ENCODE data around the gene DNAJC25. TPM values are rescaled to one million over a fixed set of nuclear protein-coding genes. Genes with fewer than 3 reads are reported as not detected.
"Not testable (repeated sequence)": the region's sequence is repeated elsewhere in the genome, so short reads cannot be mapped to it uniquely, and the experiment has no call there.

DNAJC25 gene
- total RNA-seq, 1 experiment from 2014 or later = 6.1 TPM

- TF ChIP-seq EZH2 (IDR thresholded peaks at IDR 0.05; ENCODE audit: borderline replicate concordance, low read depth, low read length, poor library complexity, severe bottlenecking) (no peak), CTCF (conservative IDR thresholded peaks at IDR 0.05; ENCODE audit: low read depth, low read length) (no peak)
- Histone ChIP-seq H3K4me3 (ENCODE audit: low read depth, low read length, poor library complexity, severe bottlenecking) (no peak overlapping the region), H3K27me3 (replicated peaks; ENCODE audit: insufficient read depth, low read depth, low read length, poor library complexity) (no peaks in the 10 kb centered on the region), H3K36me3 (ENCODE audit: insufficient read depth, low read length, poor library complexity, severe bottlenecking) (no peaks in the 10 kb centered on the region), H3K4me1 (ENCODE audit: insufficient read depth, low read length, poor library complexity, severe bottlenecking) (no peaks in the 10 kb centered on the region), H3K9me3 (ENCODE audit: low read depth, low read length, poor library complexity, severe bottlenecking) (no peaks in the 10 kb centered on the region), H3K27ac (ENCODE audit: low read depth, low read length, poor library complexity, severe bottlenecking) (no peak overlapping the region)
- intact Hi-C loops (cut with micrococcal nuclease; ENCODE audit: unreplicated experiment) = no loop called here
- DNase-seq (ENCODE audit: low spot score) = no peak
- no TSS peak for BruUV-seq (replicated peaks)
- CTCF ChIA-PET = interaction anchor here (0.6 kb wide), 1 partner anchor 1167 kb away, joined by 5 read pairs; no protein-coding TSS in a partner anchor
- POLR2A ChIA-PET (ENCODE audit: low non-redundant PET) = no interaction called here
Measured at GRCh38 chr9:111668026-111668573, 37.0 kb downstream of the DNAJC25 start.

DNA sequence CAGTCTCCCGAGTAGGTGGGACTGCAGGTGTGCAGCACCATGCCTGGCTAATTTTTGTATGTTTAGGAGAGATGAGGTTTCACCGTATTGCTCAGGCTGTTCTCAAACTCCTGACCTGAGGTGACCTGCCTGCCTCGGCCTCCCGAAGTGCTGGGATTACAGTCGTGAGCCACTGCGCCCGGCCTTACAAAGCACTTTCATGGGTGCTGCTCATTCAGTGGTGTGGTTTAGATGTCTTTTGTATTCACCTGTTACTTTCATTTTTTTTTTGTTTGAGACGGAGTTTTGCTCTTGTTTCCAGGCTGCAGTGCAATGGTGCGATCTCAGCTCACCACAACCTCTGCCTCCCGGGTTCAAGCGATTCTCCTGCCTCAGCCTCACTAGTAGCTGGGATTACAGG is 37.5 kb downstream of the DNAJC25 start:
- H3K4me1 ChIP-seq (ENCODE audit: insufficient read depth, low read length, poor library complexity, severe bottlenecking); POLR2A ChIA-PET (ENCODE audit: low non-redundant PET); BruUV-seq (replicated peaks); H3K27ac ChIP-seq (ENCODE audit: low read depth, low read length, poor library complexity, severe bottlenecking); DNase-seq (ENCODE audit: low spot score); H3K9me3 ChIP-seq (ENCODE audit: low read depth, low read length, poor library complexity, severe bottlenecking); intact Hi-C loops (cut with micrococcal nuclease; ENCODE audit: unreplicated experiment); CTCF ChIA-PET; H3K4me3 ChIP-seq (ENCODE audit: low read depth, low read length, poor library complexity, severe bottlenecking); H3K36me3 ChIP-seq (ENCODE audit: insufficient read depth, low read length, poor library complexity, severe bottlenecking); H3K27me3 ChIP-seq (replicated peaks; ENCODE audit: insufficient read depth, low read depth, low read length, poor library complexity): not testable (repeated sequence)

GRCh38 chr9:111674319-111674718 is 43.2 kb downstream of the DNAJC25 start:
- no peak for DNase-seq (ENCODE audit: low spot score)
- no peak overlapping the region for H3K27ac ChIP-seq (ENCODE audit: low read depth, low read length, poor library complexity, severe bottlenecking)
- no TSS peak for BruUV-seq (replicated peaks)
- intact Hi-C loops (cut with micrococcal nuclease; ENCODE audit: unreplicated experiment) = no loop called here
- H3K4me1 ChIP-seq (ENCODE audit: insufficient read depth, low read length, poor library complexity, severe bottlenecking) = no peaks in the 10 kb centered on the region
- H3K36me3 ChIP-seq (ENCODE audit: insufficient read depth, low read length, poor library complexity, severe bottlenecking) = no peaks in the 10 kb centered on the region
- POLR2A ChIA-PET (ENCODE audit: low non-redundant PET) = no interaction called here
- TF ChIP-seq CTCF (conservative IDR thresholded peaks at IDR 0.05; ENCODE audit: low read depth, low read length) = no peak
- TF ChIP-seq EZH2 (IDR thresholded peaks at IDR 0.05; ENCODE audit: borderline replicate concordance, low read depth, low read length, poor library complexity, severe bottlenecking) = no peak
- no peaks in the 10 kb centered on the region for H3K9me3 ChIP-seq (ENCODE audit: low read depth, low read length, poor library complexity, severe bottlenecking)
- no peaks in the 10 kb centered on the region for H3K27me3 ChIP-seq (replicated peaks; ENCODE audit: insufficient read depth, low read depth, low read length, poor library complexity)
- no peak overlapping the region for H3K4me3 ChIP-seq (ENCODE audit: low read depth, low read length, poor library complexity, severe bottlenecking)
- CTCF ChIA-PET = interaction anchor here (0.6 kb wide), 1 partner anchor 75 kb away, joined by 4 read pairs; the partner anchor contains the start of gene PTGR1

- TF ChIP-seq EZH2 (IDR thresholded peaks at IDR 0.05; ENCODE audit: borderline replicate concordance, low read depth, low read length, poor library complexity, severe bottlenecking) (no peak), CTCF (conservative IDR thresholded peaks at IDR 0.05; ENCODE audit: low read depth, low read length) (no peak)
- no peaks in the 10 kb centered on the region for H3K9me3 ChIP-seq (ENCODE audit: low read depth, low read length, poor library complexity, severe bottlenecking)
- no peak overlapping the region for H3K27ac ChIP-seq (ENCODE audit: low read depth, low read length, poor library complexity, severe bottlenecking)
- H3K36me3 ChIP-seq (ENCODE audit: insufficient read depth, low read length, poor library complexity, severe bottlenecking) = no peaks in the 10 kb centered on the region
- no peak for DNase-seq (ENCODE audit: low spot score)
- no peaks in the 10 kb centered on the region for H3K4me1 ChIP-seq (ENCODE audit: insufficient read depth, low read length, poor library complexity, severe bottlenecking)
- CTCF ChIA-PET = no interaction called here
- BruUV-seq (replicated peaks) = no TSS peak
- no peak overlapping the region for H3K4me3 ChIP-seq (ENCODE audit: low read depth, low read length, poor library complexity, severe bottlenecking)
- H3K27me3 ChIP-seq (replicated peaks; ENCODE audit: insufficient read depth, low read depth, low read length, poor library complexity) = no peaks in the 10 kb centered on the region
- intact Hi-C loops (cut with micrococcal nuclease; ENCODE audit: unreplicated experiment) = no loop called here
- POLR2A ChIA-PET (ENCODE audit: low non-redundant PET) = no interaction called here
Measured at GRCh38 chr9:111676116-111676515, 45.0 kb downstream of the DNAJC25 start.

Data from A673 (cell line).